K562 (cell line): ENCODE results near the gene DPP10. TPM values are rescaled to one million over a fixed set of nuclear protein-coding genes. Genes with fewer than 3 reads are reported as not detected.

Experiments
- ATAC-seq: fragments of 200-7000 bp; cut with Tn5 transposase; 3 replicates; pipeline ENCODE4 v1.9.1; 2020; ENCODE audit warnings: moderate library complexity
- BruUV-seq: library from RNA; stranded (reverse); fragments of 400-500 nt; replicated peaks from 2 replicates; lab custom pipeline; 2021; lab: Mats Ljungman, UMichigan
- CTCF ChIA-PET: fragments of 300-600 bp; formaldehyde crosslinking; extraction: SDS; loops from one replicate; lab custom pipeline; 2021; ENCODE audit warnings: low intra/inter-chr PET ratio; lab: Yijun Ruan, JAX
- POLR2A ChIA-PET: fragments of 300-600, 350-650 bp; sonication (Branson Sonifier 250); formaldehyde crosslinking; extraction: SDS; loops from one replicate; lab custom pipeline; 2021; ENCODE audit warnings: antibody characterized with exemption, inconsistent platforms; lab: Yijun Ruan, JAX
- DNase-seq, 4 experiments: peaks; one replicate each; pipeline versions ENCODE4 v3.0.0 to v3.0.0-alpha.2; 2011 to 2018; ENCODE audit warnings: low spot score in 3 of 4, mixed read lengths in 3 of 4; ENCODE audit errors: extremely low read depth in 1 of 4
- FAIRE-seq: peaks from 2 replicates; lab custom pipeline; 2011; peaks lifted over from hg19 to GRCh38; lab: Jason Lieb, UNC
- H2AFZ ChIP-seq: 2 replicates; pipeline ENCODE4 v1.6.0; 2011; ENCODE audit warnings: low read depth, low read length, control low read depth, inconsistent platforms
- H3K27ac ChIP-seq: fragments of 200-600 bp; 3 replicates; pipeline ENCODE4 v1.8.0; 2011; ENCODE audit warnings: low read depth, mild to moderate bottlenecking, control low read depth, inconsistent platforms, low read length, moderate library complexity, mixed read lengths; ENCODE audit errors: extremely low read depth
- H3K27me3 ChIP-seq, 2 experiments: fragments of 300-600 bp in 1 of 2; 2 replicates in 1 of 2; 3 replicates in 1 of 2; pipeline versions ENCODE4 v1.6.0 to v1.8.0; 2011; ENCODE audit warnings: inconsistent platforms in 2 of 2, low read length in 2 of 2, mild to moderate bottlenecking in 1 of 2, mixed read lengths in 1 of 2, moderate library complexity in 1 of 2; ENCODE audit not compliant: control insufficient read depth in 2 of 2, insufficient read depth in 2 of 2
- H3K36me3 ChIP-seq: fragments of 300-600 bp; 3 replicates; pipeline ENCODE4 v1.8.0; 2011; ENCODE audit warnings: mild to moderate bottlenecking, low read length, inconsistent platforms; ENCODE audit not compliant: control insufficient read depth, insufficient read depth
- H3K4me1 ChIP-seq, 2 experiments: fragments of 200-600 bp in 1 of 2; replicated peaks in 1 of 2; 2 replicates in 1 of 2; 3 replicates in 1 of 2; pipeline versions ENCODE4 v1.5.1 to v1.8.0; 2011; ENCODE audit warnings: inconsistent platforms in 2 of 2, low read length in 2 of 2, mild to moderate bottlenecking in 1 of 2, mixed read lengths in 1 of 2, moderate library complexity in 1 of 2; ENCODE audit not compliant: control insufficient read depth in 2 of 2, insufficient read depth in 2 of 2
- H3K4me2 ChIP-seq: 2 replicates; pipeline ENCODE4 v1.6.1; 2011; ENCODE audit warnings: low read length, control low read depth, inconsistent platforms, mixed read lengths; ENCODE audit not compliant: insufficient read depth
- H3K4me3 ChIP-seq: fragments of 200-600 bp; sonication (generic), shearing (Covaris generic); 2 replicates; pipeline ENCODE4 v1.5.1; 2016; ENCODE audit warnings: control low read depth, inconsistent platforms
- H3K79me2 ChIP-seq: fragments of 200-600 bp; 3 replicates; pipeline ENCODE4 v1.8.0; 2011; ENCODE audit warnings: low read length, inconsistent platforms; ENCODE audit not compliant: control insufficient read depth, insufficient read depth
- H3K9ac ChIP-seq, 2 experiments: 2 replicates each; pipeline versions ENCODE4 v1.6.0 to v1.6.1; 2011; ENCODE audit warnings: low read depth in 2 of 2, low read length in 2 of 2, control low read depth in 1 of 2, inconsistent platforms in 1 of 2, mild to moderate bottlenecking in 1 of 2, mixed read lengths in 1 of 2; ENCODE audit not compliant: insufficient read depth in 1 of 2
- H3K9me1 ChIP-seq: one replicate; pipeline ENCODE4 v1.6.0; 2011; ENCODE audit warnings: inconsistent platforms, mild to moderate bottlenecking, low read length, moderate library complexity; ENCODE audit not compliant: control insufficient read depth, insufficient read depth
- H3K9me3 ChIP-seq: replicated peaks from 2 replicates; pipeline ENCODE4 v1.5.1; 2011; ENCODE audit warnings: low read depth, low read length, inconsistent platforms; ENCODE audit not compliant: control insufficient read depth, insufficient read depth
- H4K20me1 ChIP-seq: replicated peaks from 2 replicates; pipeline ENCODE4 v1.6.1; 2011; ENCODE audit warnings: low read length, inconsistent platforms, mixed read lengths; ENCODE audit not compliant: control insufficient read depth, insufficient read depth
- BRD4 ChIP-seq: fragments of 200-600 bp; sonication (generic); IDR thresholded peaks from 2 replicates; pipeline ENCODE4 v1.6.1; 2017; ENCODE audit warnings: inconsistent platforms
- CCNT2 ChIP-seq: IDR thresholded peaks from 2 replicates; pipeline ENCODE4 v1.6.1; 2011; ENCODE audit warnings: borderline replicate concordance, low read depth, mild to moderate bottlenecking, moderate library complexity, mixed read lengths, low read length; ENCODE audit not compliant: insufficient read length; ENCODE audit errors: extremely low read depth
- KAT2B ChIP-seq: IDR thresholded peaks from one replicate; pipeline ENCODE4 v1.6.1; 2012; ENCODE audit warnings: low read depth, mild to moderate bottlenecking, control low read depth, inconsistent platforms, low read length, moderate library complexity
- KAT8 ChIP-seq: fragments of 450-650 bp; IDR thresholded peaks from 2 replicates; pipeline ENCODE4 v1.6.1; 2016; ENCODE audit warnings: low read depth, mild to moderate bottlenecking
- MAFF ChIP-seq: IDR thresholded peaks from 2 replicates; pipeline ENCODE4 v1.6.1; 2012; ENCODE audit warnings: low read length, improper control_type of control experiment
- MAFK ChIP-seq: IDR thresholded peaks from 2 replicates; pipeline ENCODE4 v1.6.1; 2011; ENCODE audit warnings: low read length, improper control_type of control experiment
- MED1 ChIP-seq: sonication (generic); formaldehyde crosslinking; IDR thresholded peaks from 2 replicates; pipeline ENCODE4 v1.8.1; 2023; ENCODE audit warnings: missing genetic modification reagents, borderline replicate concordance
- PPARD ChIP-seq: fragments of 250-450 bp; sonication (Bioruptor Pico); IDR thresholded peaks from 2 replicates; pipeline ENCODE4 v1.8.0; 2022; ENCODE audit warnings: inconsistent platforms, mild to moderate bottlenecking, moderate library complexity
- PURB ChIP-seq: sonication (generic); formaldehyde crosslinking; IDR thresholded peaks from 2 replicates; pipeline ENCODE4 v1.9.0; 2021; ENCODE audit warnings: low read depth, mild to moderate bottlenecking, missing genetic modification reagents
- SMAD2 ChIP-seq: fragments of 150-350 bp; IDR thresholded peaks from 2 replicates; pipeline ENCODE4 v1.6.1; 2014; ENCODE audit warnings: low read depth, mild to moderate bottlenecking, low read length
- SMC3 ChIP-seq: conservative IDR thresholded peaks from 2 replicates; pipeline ENCODE4 v1.6.1; 2011; ENCODE audit warnings: low read depth, low read length, improper control_type of control experiment; ENCODE audit not compliant: insufficient read depth
- UBTF ChIP-seq, 2 experiments: IDR thresholded peaks; 2 replicates each; pipeline ENCODE4 v1.6.1; 2012; ENCODE audit warnings: improper control_type of control experiment in 2 of 2, low read depth in 2 of 2, low read length in 2 of 2, borderline replicate concordance in 1 of 2
- WHSC1 ChIP-seq: IDR thresholded peaks from one replicate; pipeline ENCODE4 v1.6.1; 2012; ENCODE audit warnings: low read length, control low read depth, inconsistent platforms
- ZKSCAN8 ChIP-seq: fragments of 200-800 bp; sonication (Bioruptor generic); IDR thresholded peaks from 2 replicates; pipeline ENCODE4 v1.6.1; 2016; ENCODE audit warnings: missing genetic modification characterization, missing compliant biosample characterization
- ZNF184 ChIP-seq: sonication (generic); formaldehyde crosslinking; IDR thresholded peaks from 2 replicates; pipeline ENCODE4 v1.5.0; 2020; ENCODE audit warnings: missing genetic modification reagents
- ZNF316 ChIP-seq: fragments of 450-650 bp; IDR thresholded peaks from 2 replicates; pipeline ENCODE4 v1.6.1; 2016
- ZNF445 ChIP-seq: fragments of 250-450 bp; sonication (Bioruptor Pico); IDR thresholded peaks from 2 replicates; pipeline ENCODE4 v1.4.0; 2020; ENCODE audit warnings: low read depth, mild to moderate bottlenecking, moderate library complexity
- ZNF79 ChIP-seq: fragments of 250-450 bp; sonication (Bioruptor Pico); IDR thresholded peaks from 2 replicates; pipeline ENCODE4 v1.4.0; 2020; ENCODE audit warnings: low read depth, mild to moderate bottlenecking, moderate library complexity
- WGBS: fragments of 100-300 bp; shearing (Covaris generic); methylation state at CpG from one replicate; pipeline ENCODE4 v1.1.6; 2016; ENCODE audit warnings: low coverage, mixed read lengths; ENCODE audit not compliant: insufficient coverage; ENCODE audit errors: missing lambda C conversion rate; 5-methylcytosine and 5-hydroxymethylcytosine counted together
- in situ Hi-C: fragments of 300-500 bp; cut with MboI; formaldehyde crosslinking; loops from 4 replicates; pipeline ENCODE4 v1.15.0; 2018; ENCODE audit warnings: inconsistent platforms, mixed read lengths
- intact Hi-C: fragments of 100-400 bp; cut with micrococcal nuclease; formaldehyde crosslinking; loops from 2 replicates; pipeline ENCODE4 v1.14.2; 2022
- polyA plus RNA-seq, 8 experiments: library from polyadenylated mRNA; depleted of rRNA in 4 of 8; stranded (reverse) in 5 of 8; unstranded in 3 of 8; fragments of >200 nt; fragmentation: Nextera tagmentation in 2 of 8; fragmentation: Illumina TruSeq in 1 of 8; extraction: Ambion mirVana in 2 of 8; extraction: Trizol in 1 of 8; gene quantifications; 2 replicates each; pipeline versions ENCODE4 v1.2.1 to v1.2.3, GENCODE V29; 2011 to 2014; ENCODE audit warnings: inconsistent platforms in 1 of 8, missing spikeins in 1 of 8
- total RNA-seq, 7 experiments: library from RNA; depleted of rRNA in 6 of 7; stranded (reverse); fragments of >200 nt in 6 of 7; fragmentation: Illumina TruSeq in 2 of 7; extraction: Trizol in 2 of 7; gene quantifications; 2 replicates each; pipeline versions ENCODE4 v1.2.1 to v1.2.3, GENCODE V29; 2011 to 2021; ENCODE audit warnings: low replicate concordance in 1 of 7

DPP10 gene
- total and polyA plus RNA-seq, 9 of the 15 experiments (the other 6 are each of a cell fraction or from before 2014, with no cell fraction given): not detected

GRCh38 chr2:114810092-114810491, 367.7 kb downstream of the DPP10 start:
- TF ChIP-seq BRD4: no peak
- peak; percentile 64 for TF ChIP-seq MAFF
- TF ChIP-seq ZKSCAN8 (CRISPR knock-in tag): no peak
- TF ChIP-seq ZNF316: peak; percentile 39; the same call in 1 of the 2 replicates
- TF ChIP-seq MAFK: peak; percentile 64
- TF ChIP-seq PPARD (CRISPR knock-in tag): no peak
- TF ChIP-seq CCNT2: no peak
- no peak for TF ChIP-seq SMC3
- WGBS: 2% methylated on average over 5 of the region's 5 CpGs
- H3K36me3 ChIP-seq: no peaks in the 10 kb centered on the region
- no peaks in the 10 kb centered on the region for H3K4me1 ChIP-seq
- no peaks in the 10 kb centered on the region for H4K20me1 ChIP-seq
- in situ Hi-C loops (no loop called here), intact Hi-C loops (no loop called here)
- H3K9ac ChIP-seq: no peak overlapping the region
- H3K27me3 ChIP-seq: no peaks in the 10 kb centered on the region
- DNase-seq (no peak), FAIRE-seq (no peak), ATAC-seq (no peak)
- no TSS peak for BruUV-seq
- CTCF ChIA-PET: no interaction called here
- H3K27ac ChIP-seq: no peak overlapping the region
- no peaks in the 10 kb centered on the region for H3K9me1 ChIP-seq
- no peaks in the 10 kb centered on the region; the same call in 1 of the 2 replicates for H3K9me3 ChIP-seq
- no peak overlapping the region for H2AFZ ChIP-seq
- H3K79me2 ChIP-seq: no peaks in the 10 kb centered on the region
- POLR2A ChIA-PET: no interaction called here
- no peak overlapping the region for H3K4me2 ChIP-seq
- no peak overlapping the region for H3K4me3 ChIP-seq

GRCh38 chr2:114812261-114812660, 369.8 kb downstream of the DPP10 start:
- ChIA-PET CTCF (no interaction called here), POLR2A (interaction anchor here (0.5 kb wide), 1 partner anchor 54 kb away, joined by 3 read pairs; no protein-coding TSS in a partner anchor)
- 3% methylated on average over 5 of the region's 5 CpGs for WGBS
- intact Hi-C loops (no loop called here), in situ Hi-C loops (no loop called here)
- DNase-seq (no peak), ATAC-seq (no peak), FAIRE-seq (no peak)
- Histone ChIP-seq H3K4me2 (no peak overlapping the region), H3K27me3 (no peaks in the 10 kb centered on the region), H3K79me2 (no peaks in the 10 kb centered on the region), H2AFZ (no peak overlapping the region), H4K20me1 (no peaks in the 10 kb centered on the region), H3K4me1 (no peaks in the 10 kb centered on the region), H3K9me1 (no peaks in the 10 kb centered on the region), H3K4me3 (no peak overlapping the region), H3K36me3 (no peaks in the 10 kb centered on the region), H3K27ac (no peak overlapping the region), H3K9me3 (no peaks in the 10 kb centered on the region), H3K9ac (no peak overlapping the region)
- no TSS peak for BruUV-seq
- TF ChIP-seq KAT8 (no peak), SMAD2 (no peak), PURB (CRISPR knock-in tag) (no peak), ZNF79 (CRISPR knock-in tag) (no peak), ZNF184 (CRISPR knock-in tag) (no peak), WHSC1 (no peak), MED1 (CRISPR knock-in tag) (no peak), UBTF (IDR thresholded peaks at IDR 0.05; ENCODE audit: borderline replicate concordance in 1 of 2, low read depth in 2 of 2, low read length in 2 of 2) (no peak), ZNF445 (CRISPR knock-in tag) (no peak), KAT2B (no peak)
